Adrenal gland (tissue), 12 donors: Measurements from ENCODE around the gene OLFM3. TPM values are rescaled to one million over a fixed set of nuclear protein-coding genes. Genes with fewer than 3 reads are reported as not detected.

Experiments
- DNase-seq, 7 donors: peaks; one replicate each; pipeline ENCODE4 v3.0.0-alpha.2; 2019 to 2020
- H3K27ac ChIP-seq, 5 donors: fragments of 200-600 bp; sonication (generic) in 4 of 5; 1 replicate in 3 of 5; 2 replicates in 2 of 5; pipeline versions ENCODE4 v1.5.1 to v1.8.0; 2016 to 2020; ENCODE audit warnings: mild to moderate bottlenecking in 1 of 5
- H3K27me3 ChIP-seq: fragments of 200-600 bp; 2 replicates; pipeline ENCODE4 v1.8.0; 2021
- H3K36me3 ChIP-seq, 2 donors: fragments of 200-600 bp; replicated peaks in 1 of 2; 1 replicate in 1 of 2; 2 replicates in 1 of 2; pipeline versions ENCODE4 v1.5.1 to v1.8.0; 2018 to 2022
- H3K4me1 ChIP-seq, 2 donors: fragments of 200-600 bp; replicated peaks in 1 of 2; 1 replicate in 1 of 2; 2 replicates in 1 of 2; pipeline versions ENCODE4 v1.5.1 to v1.8.0; 2018 to 2021
- H3K4me3 ChIP-seq, 4 donors: fragments of 200-600 bp; sonication (generic) in 3 of 4; one replicate each; pipeline ENCODE4 v1.5.1; 2016 to 2018
- H3K9me3 ChIP-seq, 3 donors: fragments of 200-600 bp; sonication (generic) in 1 of 3; replicated peaks in 1 of 3; 1 replicate in 2 of 3; 2 replicates in 1 of 3; pipeline versions ENCODE4 v1.5.1 to v1.8.0; 2016 to 2021
- POLR2A ChIP-seq, 2 donors: fragments of 450-650 bp; IDR thresholded peaks; one replicate each; pipeline ENCODE4 v1.6.1; 2017; ENCODE audit warnings: antibody characterized with exemption in 2 of 2, mild to moderate bottlenecking in 2 of 2, moderate library complexity in 1 of 2
- WGBS, 4 donors: extraction: QIAGEN DNeasy Blood & Tissue Kit in 2 of 4; methylation state at CpG; one replicate each; pipeline versions ENCODE4 v1.1.5 to v1.1.7; 2013 to 2017; 5-methylcytosine and 5-hydroxymethylcytosine counted together
- intact Hi-C, 2 donors: fragments of 100-400 bp; cut with DNase I; formaldehyde crosslinking; loops; one replicate each; pipeline versions ENCODE4 v1.14.1 to v1.15.0; 2022 to 2023
- polyA plus RNA-seq, 3 donors: library from polyadenylated mRNA; stranded (reverse); fragments of 200-250 nt in 2 of 3; fragments of 350-450 nt in 1 of 3; fragmentation: Illumina TruSeq in 1 of 3; extraction: RNeasy Lipid Tissue Mini Kit (QIAGEN cat#74804) in 1 of 3; gene quantifications; one replicate each; pipeline ENCODE4 v1.2.3, GENCODE V29; 2013 to 2014
- total RNA-seq, 9 donors: library from RNA; depleted of rRNA in 4 of 9; stranded (reverse); fragments of >200 nt in 4 of 9; fragments of 120-200 nt in 1 of 9; fragmentation: NEBNext Ultra II Directional in 1 of 9; extraction: Animal tissue kit (Norgen Biotek cat#: 25700) in 1 of 9; gene quantifications; one replicate each; pipeline versions ENCODE4 v1.1.0 to v1.2.4, GENCODE V29; 2013 to 2023
- TF ChIP-seq, protein P1 (sequence below), 6 experiments: fragments of 450-650 bp in 4 of 6; fragments of 200-600 bp in 2 of 6; sonication (generic) in 1 of 6; IDR thresholded peaks; 1 replicate in 5 of 6; 2 replicates in 1 of 6; pipeline versions ENCODE4 v1.5.1 to v1.8.0; 2016 to 2021; ENCODE audit warnings: antibody characterized with exemption in 6 of 6, mild to moderate bottlenecking in 2 of 6, moderate library complexity in 1 of 6
- donor health status: healthy with polysubstance abuse.
- donor health status: Bipolar disorder and iron deficiency.
- donor health status: DM: yes; HTN: yes; CAD: no.
- donor health status: DM: no; HTN: no; CAD: no.
- donor health status: DM: no; HTN: no; CAD: no.
- donor health status: DM: yes; HTN: yes; CAD: no.

OLFM3 gene
- total and polyA plus RNA-seq, 12 donors: 0.07 to 1.5 (median 0.26) TPM; not detected in 6

- Histone ChIP-seq H3K4me1 (no peaks in the 10 kb centered on the region), H3K27me3 (no peaks in the 10 kb centered on the region), H3K9me3 (no peaks in the 10 kb centered on the region), H3K36me3 (no peaks in the 10 kb centered on the region), H3K27ac (no peak overlapping the region), H3K4me3 (no peak overlapping the region)
- DNase-seq: no peak
- TF ChIP-seq, protein P1, sequence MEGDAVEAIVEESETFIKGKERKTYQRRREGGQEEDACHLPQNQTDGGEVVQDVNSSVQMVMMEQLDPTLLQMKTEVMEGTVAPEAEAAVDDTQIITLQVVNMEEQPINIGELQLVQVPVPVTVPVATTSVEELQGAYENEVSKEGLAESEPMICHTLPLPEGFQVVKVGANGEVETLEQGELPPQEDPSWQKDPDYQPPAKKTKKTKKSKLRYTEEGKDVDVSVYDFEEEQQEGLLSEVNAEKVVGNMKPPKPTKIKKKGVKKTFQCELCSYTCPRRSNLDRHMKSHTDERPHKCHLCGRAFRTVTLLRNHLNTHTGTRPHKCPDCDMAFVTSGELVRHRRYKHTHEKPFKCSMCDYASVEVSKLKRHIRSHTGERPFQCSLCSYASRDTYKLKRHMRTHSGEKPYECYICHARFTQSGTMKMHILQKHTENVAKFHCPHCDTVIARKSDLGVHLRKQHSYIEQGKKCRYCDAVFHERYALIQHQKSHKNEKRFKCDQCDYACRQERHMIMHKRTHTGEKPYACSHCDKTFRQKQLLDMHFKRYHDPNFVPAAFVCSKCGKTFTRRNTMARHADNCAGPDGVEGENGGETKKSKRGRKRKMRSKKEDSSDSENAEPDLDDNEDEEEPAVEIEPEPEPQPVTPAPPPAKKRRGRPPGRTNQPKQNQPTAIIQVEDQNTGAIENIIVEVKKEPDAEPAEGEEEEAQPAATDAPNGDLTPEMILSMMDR (IDR thresholded peaks at IDR 0.05): no peak
- TF ChIP-seq POLR2A (IDR thresholded peaks at IDR 0.05): no peak
- intact Hi-C loops: no loop called here
- 61 to 68% (median 63%) methylated on average over 1 of the region's 1 CpG for WGBS, 4 donors
These were observed 43.1 kb downstream of the OLFM3 start for GRCh38 chr1:101953623-101954022.

DNA sequence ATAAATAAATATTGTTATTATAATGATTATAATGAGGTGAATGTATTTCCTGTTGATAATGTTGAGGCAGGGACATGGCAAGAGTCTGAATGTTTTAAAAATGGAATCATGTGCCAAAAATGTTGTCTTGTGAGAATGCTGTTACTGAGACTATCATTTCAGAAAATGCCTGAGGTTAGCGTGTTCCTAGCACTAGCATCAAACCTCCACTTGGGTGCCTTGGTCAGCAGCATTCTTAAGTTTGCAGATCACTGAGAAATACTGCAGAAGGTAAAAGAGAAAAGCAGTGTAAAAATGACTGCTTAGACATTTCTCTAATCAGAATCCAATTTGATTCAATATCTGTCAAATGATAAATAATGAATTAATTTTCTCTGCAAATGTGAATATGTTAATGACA is 50.8 kb downstream of the OLFM3 start:
- no peaks in the 10 kb centered on the region for H3K4me1 ChIP-seq
- no peak for DNase-seq
- H3K36me3 ChIP-seq: no peaks in the 10 kb centered on the region
- intact Hi-C loops: no loop called here
- H3K4me3 ChIP-seq: no peak overlapping the region
- TF ChIP-seq POLR2A (IDR thresholded peaks at IDR 0.05): no peak
- 83 to 90% (median 86%) methylated on average over 1 of the region's 1 CpG for WGBS, 4 donors
- no peak overlapping the region for H3K27ac ChIP-seq
- no peaks in the 10 kb centered on the region for H3K27me3 ChIP-seq
- H3K9me3 ChIP-seq: no peaks in the 10 kb centered on the region

GRCh38 chr1:101943237-101943636 is 53.5 kb downstream of the OLFM3 start:
- TF ChIP-seq POLR2A (IDR thresholded peaks at IDR 0.05): no peak
- TF ChIP-seq, protein P1 (IDR thresholded peaks at IDR 0.05): no peak
- no peaks in the 10 kb centered on the region for H3K4me1 ChIP-seq
- no peaks in the 10 kb centered on the region for H3K9me3 ChIP-seq
- intact Hi-C loops: no loop called here
- no peaks in the 10 kb centered on the region for H3K36me3 ChIP-seq
- DNase-seq: no peak
- H3K4me3 ChIP-seq: no peak overlapping the region
- WGBS, 4 donors: 51 to 66% (median 53%) methylated on average over 3 of the region's 3 CpGs
- no peak overlapping the region for H3K27ac ChIP-seq
- H3K27me3 ChIP-seq: no peaks in the 10 kb centered on the region

DNA sequence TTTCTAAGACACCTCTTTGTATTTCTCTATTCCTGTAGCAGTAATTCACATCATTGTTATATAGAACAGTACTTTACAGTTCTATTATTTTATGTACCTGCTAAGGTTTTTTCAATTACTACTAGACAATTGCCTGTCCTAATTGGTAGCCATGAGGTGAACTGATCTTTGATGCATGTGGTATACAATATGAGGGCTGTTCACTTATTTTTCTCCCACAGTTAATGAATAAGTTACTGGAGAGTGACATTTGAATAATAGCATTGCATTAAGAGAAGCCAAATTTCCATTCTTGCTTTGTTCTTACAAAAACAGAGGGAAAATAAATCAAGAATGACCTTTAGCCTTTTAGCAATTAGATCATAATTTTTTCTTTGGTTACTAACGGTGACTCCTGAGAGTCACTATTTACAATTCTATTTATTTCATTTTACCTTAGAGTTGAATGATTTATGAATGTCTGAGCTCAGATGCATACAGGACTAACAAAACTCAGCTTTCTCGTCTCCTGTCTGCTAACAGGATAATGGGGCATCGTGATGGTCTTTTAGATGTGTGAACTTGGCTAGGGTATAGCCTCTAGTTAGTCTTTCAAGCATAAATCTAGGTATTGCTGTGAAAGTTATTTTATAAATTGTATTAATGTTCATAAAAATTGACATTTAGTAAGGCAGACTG is 54.1 kb downstream of the OLFM3 start:
- DNase-seq: no peak
- Histone ChIP-seq H3K36me3 (no peaks in the 10 kb centered on the region), H3K4me3 (no peak overlapping the region), H3K9me3 (no peaks in the 10 kb centered on the region), H3K27ac (no peak overlapping the region), H3K4me1 (no peaks in the 10 kb centered on the region), H3K27me3 (no peaks in the 10 kb centered on the region)
- no peak for TF ChIP-seq POLR2A (IDR thresholded peaks at IDR 0.05)
- TF ChIP-seq, protein P1 (IDR thresholded peaks at IDR 0.05): no peak
- 46 to 55% (median 49%) methylated on average over 3 of the region's 3 CpGs for WGBS, 4 donors
- intact Hi-C loops: no loop called here

DNA sequence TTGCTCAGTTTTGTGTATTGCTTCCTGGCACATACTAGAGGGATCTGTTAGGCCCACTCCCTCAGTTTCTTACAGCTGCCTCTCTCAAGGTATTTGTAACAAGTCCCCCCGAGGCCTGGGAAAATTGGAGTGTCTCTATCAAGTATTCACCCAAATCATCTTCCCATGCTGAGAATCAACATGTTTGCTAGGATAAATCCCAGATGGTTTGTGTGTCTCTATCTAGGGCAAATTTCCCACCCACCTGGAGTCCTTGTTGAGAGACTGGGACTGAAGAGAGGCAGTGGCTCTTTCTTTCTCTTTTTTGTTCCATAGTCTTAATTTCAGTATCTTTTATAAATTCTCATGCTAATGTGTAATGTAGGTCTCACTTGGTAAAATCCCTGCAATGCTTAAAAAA is 58.0 kb downstream of the OLFM3 start:
- 0 to 62% (median 44%) methylated on average over 1 of the region's 1 CpG for WGBS, 4 donors
- no peaks in the 10 kb centered on the region for H3K27me3 ChIP-seq
- H3K4me1 ChIP-seq: no peaks in the 10 kb centered on the region
- no peak overlapping the region for H3K4me3 ChIP-seq
- intact Hi-C loops: no loop called here
- H3K9me3 ChIP-seq: no peaks in the 10 kb centered on the region
- TF ChIP-seq, protein P1 (IDR thresholded peaks at IDR 0.05): no peak
- no peak for TF ChIP-seq POLR2A (IDR thresholded peaks at IDR 0.05)
- DNase-seq: no peak
- no peak overlapping the region for H3K27ac ChIP-seq
- H3K36me3 ChIP-seq: no peaks in the 10 kb centered on the region
